LNCaP clone FGC (cell line): ENCODE results near the gene SLC5A10.

Experiments
- DNase-seq: peaks from one replicate; pipeline ENCODE4 v3.0.0-alpha.2; 2011; ENCODE audit warnings: low read depth
- H3K4me3 ChIP-seq: 2 replicates; pipeline ENCODE4 v1.5.1; 2011; ENCODE audit warnings: mild to moderate bottlenecking, low read depth, low read length, control low read depth
- TF ChIP-seq, protein P1 (sequence below): IDR thresholded peaks from 2 replicates; pipeline ENCODE4 v1.5.1; 2012; ENCODE audit warnings: mild to moderate bottlenecking; ENCODE audit not compliant: control insufficient read depth, insufficient read depth; ENCODE audit errors: extremely low read depth

The SLC5A10 gene

DNA sequence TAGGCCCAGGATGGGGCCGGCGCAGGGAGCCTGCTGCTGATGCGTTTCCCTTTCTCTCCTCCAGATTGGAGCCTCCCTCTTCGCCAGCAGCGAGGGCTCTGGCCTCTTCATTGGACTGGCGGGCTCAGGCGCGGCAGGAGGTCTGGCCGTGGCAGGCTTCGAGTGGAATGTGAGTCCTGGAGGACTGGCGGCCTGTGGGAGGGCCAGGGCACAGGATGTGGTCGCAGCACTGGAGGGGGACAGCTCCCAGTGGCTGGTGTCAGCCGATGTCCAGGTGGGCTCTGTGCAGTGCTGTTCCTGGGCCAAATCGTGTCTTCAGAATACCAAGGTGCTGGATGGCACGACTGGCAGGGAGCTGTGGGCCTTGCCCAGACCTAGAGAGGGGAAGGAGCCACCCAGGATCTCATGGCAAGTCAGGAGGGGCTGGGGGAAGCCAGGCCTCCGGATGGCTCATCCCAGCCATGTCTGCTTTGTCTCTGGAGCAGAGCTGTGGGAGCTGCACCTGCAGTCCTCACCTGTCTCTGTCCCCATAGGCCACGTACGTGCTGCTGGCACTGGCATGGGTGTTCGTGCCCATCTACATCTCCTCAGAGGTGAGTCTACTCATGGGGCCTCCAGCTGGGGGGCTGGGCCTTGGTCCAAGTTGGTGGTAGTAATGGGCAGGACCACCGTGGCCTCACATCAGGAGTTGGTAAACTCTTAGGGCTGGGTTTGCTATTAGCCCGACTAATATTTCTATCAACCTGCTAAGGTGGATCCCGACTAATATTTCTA is 7.3 kb downstream of the SLC5A10 start:
- H3K4me3 ChIP-seq, result no peak overlapping the region
- DNase-seq, result no peak
- TF ChIP-seq, protein P1, sequence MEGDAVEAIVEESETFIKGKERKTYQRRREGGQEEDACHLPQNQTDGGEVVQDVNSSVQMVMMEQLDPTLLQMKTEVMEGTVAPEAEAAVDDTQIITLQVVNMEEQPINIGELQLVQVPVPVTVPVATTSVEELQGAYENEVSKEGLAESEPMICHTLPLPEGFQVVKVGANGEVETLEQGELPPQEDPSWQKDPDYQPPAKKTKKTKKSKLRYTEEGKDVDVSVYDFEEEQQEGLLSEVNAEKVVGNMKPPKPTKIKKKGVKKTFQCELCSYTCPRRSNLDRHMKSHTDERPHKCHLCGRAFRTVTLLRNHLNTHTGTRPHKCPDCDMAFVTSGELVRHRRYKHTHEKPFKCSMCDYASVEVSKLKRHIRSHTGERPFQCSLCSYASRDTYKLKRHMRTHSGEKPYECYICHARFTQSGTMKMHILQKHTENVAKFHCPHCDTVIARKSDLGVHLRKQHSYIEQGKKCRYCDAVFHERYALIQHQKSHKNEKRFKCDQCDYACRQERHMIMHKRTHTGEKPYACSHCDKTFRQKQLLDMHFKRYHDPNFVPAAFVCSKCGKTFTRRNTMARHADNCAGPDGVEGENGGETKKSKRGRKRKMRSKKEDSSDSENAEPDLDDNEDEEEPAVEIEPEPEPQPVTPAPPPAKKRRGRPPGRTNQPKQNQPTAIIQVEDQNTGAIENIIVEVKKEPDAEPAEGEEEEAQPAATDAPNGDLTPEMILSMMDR, result no peak

- H3K4me3 ChIP-seq, result no peak overlapping the region
- DNase-seq, result no peak
- TF ChIP-seq, protein P1, result no peak
Measured at GRCh38 chr17:18959845-18960240, 7.9 kb downstream of the SLC5A10 start.

- H3K4me3 ChIP-seq, result no peak overlapping the region
- DNase-seq, result no peak
- TF ChIP-seq, protein P1, result no peak
Measured at GRCh38 chr17:18960241-18960665, 8.3 kb downstream of the SLC5A10 start.

DNA sequence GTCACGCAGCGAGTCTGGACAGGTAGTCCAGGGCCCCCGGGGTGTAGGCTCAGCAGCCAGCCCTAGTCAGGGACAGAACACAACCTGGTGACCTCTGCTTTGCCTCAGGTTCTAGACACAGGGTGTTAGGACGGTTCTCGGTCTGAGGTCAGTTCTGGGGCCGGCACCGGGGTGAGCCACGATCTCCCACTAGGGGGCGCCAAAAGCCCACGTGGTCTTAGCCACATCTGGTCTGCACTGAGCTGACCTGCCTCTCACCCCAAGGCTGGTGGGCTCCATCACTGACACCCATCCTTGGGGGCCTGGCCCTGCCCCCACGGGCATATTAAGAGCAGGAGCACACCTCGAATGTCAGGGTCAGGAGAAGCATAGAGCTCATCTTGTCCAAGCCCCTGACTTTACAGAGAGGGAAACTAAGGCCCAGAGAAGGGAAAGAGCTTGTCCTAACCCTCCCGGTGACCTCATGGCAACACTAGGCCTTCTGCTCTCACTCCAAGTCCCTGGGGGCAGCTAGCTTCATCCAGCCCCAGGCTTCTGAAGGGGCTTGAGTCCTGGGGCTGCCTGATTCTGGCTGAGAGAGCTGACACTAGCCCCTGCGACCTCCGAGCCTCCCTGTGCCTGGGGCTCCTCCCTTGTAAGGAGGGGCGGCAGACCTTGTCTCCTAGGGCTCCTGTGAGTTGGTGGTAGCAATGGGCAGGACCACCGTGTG is 9.0 kb downstream of the SLC5A10 start:
- no peak for DNase-seq

GRCh38 chr17:18961634-18962493 is 9.9 kb downstream of the SLC5A10 start:
- no peak for DNase-seq
- TF ChIP-seq, protein P1, result no peak
- H3K4me3 ChIP-seq, result no peak overlapping the region

More for the DNA sequence above, 9.0 kb downstream of the SLC5A10 start:
- TF ChIP-seq, protein P1, result peak; percentile 84
- no peak overlapping the region for H3K4me3 ChIP-seq

DNA sequence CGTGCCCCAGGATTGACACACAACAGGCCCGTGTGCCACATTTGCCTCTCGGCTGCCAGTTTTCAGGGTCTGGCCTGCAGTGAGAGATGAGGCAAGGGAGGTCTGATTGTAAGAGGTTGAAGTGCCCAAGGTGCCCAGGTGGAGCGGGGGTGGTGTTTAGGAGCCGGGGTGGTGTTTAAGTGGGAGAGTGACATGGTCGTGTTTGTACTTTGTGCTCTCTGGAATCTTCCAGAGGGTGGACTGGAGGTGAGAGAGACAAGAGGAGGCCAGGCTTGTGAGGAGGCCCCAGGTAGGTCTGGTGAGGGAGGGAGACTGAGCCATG is 10.5 kb downstream of the SLC5A10 start:
- DNase-seq, result no peak
- no peak overlapping the region for H3K4me3 ChIP-seq
- TF ChIP-seq, protein P1, result no peak
